HepG2 (cell line): ENCODE results near the gene MFN2. TPM values are rescaled to one million over a fixed set of nuclear protein-coding genes. Genes with fewer than 3 reads are reported as not detected.

Experiments
- ATAC-seq: fragments of 200-7000 bp; cut with Tn5 transposase; 3 replicates; pipeline ENCODE4 v1.9.1; 2020; ENCODE audit warnings: mild to moderate bottlenecking, moderate library complexity
- BruUV-seq: library from RNA; stranded (reverse); fragments of 400-500 nt; replicated peaks from 2 replicates; lab custom pipeline; 2021; lab: Mats Ljungman, UMichigan
- CTCF ChIA-PET: fragments of 300-600 bp; formaldehyde crosslinking; extraction: SDS; loops from one replicate; lab custom pipeline; 2021; ENCODE audit warnings: low total read pairs, inconsistent platforms, low intra/inter-chr PET ratio; lab: Yijun Ruan, JAX
- POLR2A ChIA-PET: fragments of 350-600 bp; sonication (Branson Sonifier 250); formaldehyde crosslinking; loops from one replicate; lab custom pipeline; 2020; ENCODE audit warnings: antibody characterized with exemption, inconsistent platforms; lab: Yijun Ruan, JAX
- DNase-seq: peaks from one replicate; pipeline ENCODE4 v3.0.0-alpha.2; 2015; ENCODE audit warnings: low spot score
- FAIRE-seq: peaks from 3 replicates; lab custom pipeline; 2011; peaks lifted over from hg19 to GRCh38; lab: Jason Lieb, UNC
- H2AFZ ChIP-seq: one replicate; pipeline ENCODE4 v1.6.1; 2011; ENCODE audit warnings: low read length, inconsistent platforms
- H3K27ac ChIP-seq: fragments of 300-600 bp; 3 replicates; pipeline ENCODE4 v1.8.0; 2011; ENCODE audit warnings: mixed run types, mild to moderate bottlenecking, mixed read lengths, low read length, inconsistent platforms; ENCODE audit not compliant: insufficient read depth; ENCODE audit errors: extremely low read length
- H3K27me3 ChIP-seq, 2 experiments: fragments of 200-600 bp in 1 of 2; 2 replicates in 1 of 2; 3 replicates in 1 of 2; pipeline versions ENCODE4 v1.6.0 to v1.8.0; 2011; ENCODE audit warnings: low read length in 2 of 2, mild to moderate bottlenecking in 2 of 2, moderate library complexity in 2 of 2, inconsistent platforms in 1 of 2; ENCODE audit not compliant: insufficient read depth in 2 of 2, control insufficient read depth in 1 of 2
- H3K36me3 ChIP-seq, 2 experiments: fragments of 200-600 bp in 1 of 2; replicated peaks in 1 of 2; 2 replicates in 1 of 2; 3 replicates in 1 of 2; pipeline versions ENCODE4 v1.5.1 to v1.8.0; 2011; ENCODE audit warnings: low read length in 2 of 2, inconsistent platforms in 1 of 2; ENCODE audit not compliant: insufficient read depth in 2 of 2, control insufficient read depth in 1 of 2
- H3K4me1 ChIP-seq: 2 replicates; pipeline ENCODE4 v1.5.1; 2012; ENCODE audit warnings: low read length, inconsistent platforms; ENCODE audit not compliant: insufficient read depth
- H3K4me2 ChIP-seq: 2 replicates; pipeline ENCODE4 v1.6.0; 2011; ENCODE audit warnings: low read depth, low read length, inconsistent platforms
- H3K4me3 ChIP-seq, 3 experiments: fragments of 200-600 bp in 1 of 3; sonication (generic), shearing (Covaris generic) in 1 of 3; replicated peaks in 1 of 3; 2 replicates each; pipeline ENCODE4 v1.5.1; 2011 to 2016; ENCODE audit warnings: low read length in 3 of 3, inconsistent platforms in 2 of 3, low read depth in 2 of 3, mild to moderate bottlenecking in 2 of 3, control low read depth in 1 of 3, mixed read lengths in 1 of 3; ENCODE audit not compliant: insufficient read depth in 1 of 3
- H3K79me2 ChIP-seq: one replicate; pipeline ENCODE4 v1.6.1; 2011; ENCODE audit warnings: low read length, inconsistent platforms; ENCODE audit not compliant: insufficient read depth
- H3K9ac ChIP-seq: 2 replicates; pipeline ENCODE4 v1.6.0; 2011; ENCODE audit warnings: mild to moderate bottlenecking, low read depth, low read length, inconsistent platforms; ENCODE audit not compliant: insufficient read depth
- H3K9me3 ChIP-seq: 2 replicates; pipeline ENCODE4 v1.5.1; 2012; ENCODE audit warnings: mild to moderate bottlenecking, low read length
- H4K20me1 ChIP-seq: 2 replicates; pipeline ENCODE4 v1.6.0; 2011; ENCODE audit warnings: inconsistent platforms, mild to moderate bottlenecking, low read length, moderate library complexity; ENCODE audit not compliant: insufficient read depth
- DPF2 ChIP-seq: sonication (generic); formaldehyde crosslinking; IDR thresholded peaks from 2 replicates; pipeline ENCODE4 v1.4.0; 2020; ENCODE audit warnings: mild to moderate bottlenecking, low read depth, missing genetic modification reagents, borderline replicate concordance
- GPN1 ChIP-seq: sonication (generic); formaldehyde crosslinking; IDR thresholded peaks from 2 replicates; pipeline ENCODE4 v1.5.1; 2020; ENCODE audit warnings: missing genetic modification reagents, borderline replicate concordance
- HNF4G ChIP-seq, 2 experiments: sonication (generic) in 1 of 2; formaldehyde crosslinking in 1 of 2; IDR thresholded peaks; 2 replicates each; pipeline versions ENCODE4 v1.4.0 to v1.6.1; 2011 to 2020; ENCODE audit warnings: borderline replicate concordance in 2 of 2, low read depth in 2 of 2, mild to moderate bottlenecking in 2 of 2, low read length in 1 of 2, missing genetic modification reagents in 1 of 2, moderate library complexity in 1 of 2
- HNRNPH1 ChIP-seq: fragments of 200-400 bp; formaldehyde crosslinking; optimal IDR thresholded peaks from 2 replicates; pipeline ENCODE3; 2017; ENCODE audit warnings: mild to moderate bottlenecking, low read depth, low read length
- KDM3A ChIP-seq: IDR thresholded peaks from 2 replicates; pipeline ENCODE4 v1.6.1; 2018; ENCODE audit warnings: low read depth, missing compliant biosample characterization
- MXD4 ChIP-seq: IDR thresholded peaks from 2 replicates; pipeline ENCODE4 v1.6.1; 2016; ENCODE audit warnings: mild to moderate bottlenecking, missing biosample characterization, missing genetic modification reagents
- NFATC3 ChIP-seq: sonication (generic); formaldehyde crosslinking; IDR thresholded peaks from 2 replicates; pipeline ENCODE4 v1.5.1; 2020; ENCODE audit warnings: mild to moderate bottlenecking, missing genetic modification reagents
- PHF21A ChIP-seq: sonication (generic); formaldehyde crosslinking; IDR thresholded peaks from 2 replicates; pipeline ENCODE4 v1.5.0; 2020; ENCODE audit warnings: mild to moderate bottlenecking, missing genetic modification reagents
- SP140L ChIP-seq: sonication (generic); formaldehyde crosslinking; IDR thresholded peaks from 2 replicates; pipeline ENCODE4 v1.4.0; 2020; ENCODE audit warnings: missing genetic modification reagents, borderline replicate concordance
- TFDP1 ChIP-seq: IDR thresholded peaks from 2 replicates; pipeline ENCODE4 v1.6.1; 2016; ENCODE audit warnings: missing compliant biosample characterization, missing genetic modification reagents, borderline replicate concordance
- ZFP1 ChIP-seq: IDR thresholded peaks from 2 replicates; pipeline ENCODE4 v1.6.1; 2016
- ZMYM3 ChIP-seq: sonication (generic); formaldehyde crosslinking; IDR thresholded peaks from 2 replicates; pipeline ENCODE4 v1.5.1; 2020; ENCODE audit warnings: mild to moderate bottlenecking, missing genetic modification reagents
- ZNF350 ChIP-seq: sonication (generic); formaldehyde crosslinking; IDR thresholded peaks from 2 replicates; pipeline ENCODE4 v1.4.0; 2020; ENCODE audit warnings: mild to moderate bottlenecking, low read depth, missing genetic modification reagents, borderline replicate concordance
- ZNF510 ChIP-seq: sonication (generic); formaldehyde crosslinking; IDR thresholded peaks from 2 replicates; pipeline ENCODE4 v1.4.0; 2020; ENCODE audit warnings: low read depth, mild to moderate bottlenecking, missing genetic modification reagents
- ZNF563 ChIP-seq: sonication (generic); formaldehyde crosslinking; IDR thresholded peaks from 2 replicates; pipeline ENCODE4 v1.8.0; 2022; ENCODE audit warnings: mild to moderate bottlenecking, moderate library complexity, missing genetic modification reagents
- WGBS: methylation state at CpG from one replicate; pipeline ENCODE4 v1.1.6; 2017; ENCODE audit warnings: low lambda C conversion rate; 5-methylcytosine and 5-hydroxymethylcytosine counted together
- in situ Hi-C: cut with HindIII; loops from 2 replicates; pipeline ENCODE4 v1.10.0; 2017; ENCODE audit warnings: low pct_unique_long_range_greater_than_20kb; ENCODE audit not compliant: extremely low pct_ligation_motif_present
- intact Hi-C: fragments of 100-400 bp; cut with micrococcal nuclease; formaldehyde crosslinking; loops from one replicate; pipeline ENCODE4 v1.10.0; 2022; ENCODE audit not compliant: unreplicated experiment
- polyA plus RNA-seq, 8 experiments: library from polyadenylated mRNA; depleted of rRNA in 3 of 8; stranded (reverse) in 7 of 8; unstranded in 1 of 8; fragments of >200 nt; fragmentation: Illumina TruSeq in 4 of 8; extraction: Trizol in 4 of 8; gene quantifications; 2 replicates each; pipeline versions ENCODE4 v1.2.1 to v1.2.3, GENCODE V29; 2011 to 2016; ENCODE audit warnings: low read depth in 4 of 8, missing spikeins in 1 of 8, mixed read lengths in 1 of 8; ENCODE audit not compliant: insufficient read depth in 1 of 8
- total RNA-seq, 5 experiments: library from RNA; depleted of rRNA; stranded (reverse); fragments of >200 nt; fragmentation: Illumina TruSeq; extraction: Trizol; gene quantifications; 2 replicates each; pipeline ENCODE4 v1.2.3, GENCODE V29; 2016; ENCODE audit warnings: low read depth in 1 of 5

MFN2 gene
- total and polyA plus RNA-seq, 2 of the 13 experiments (the other 11 are each of a cell fraction or from before 2014, with no cell fraction given) = 38.7 to 60.9 TPM

GRCh38 chr1:12010746-12011570 lies 30.7 kb downstream of the MFN2 start:
- Histone ChIP-seq H3K36me3 (peaks cover 31 to 53% of the 10 kb centered on the region in 2 experiments), H3K27ac (no peak overlapping the region), H4K20me1 (no peaks in the 10 kb centered on the region), H3K4me3 (no peak overlapping the region), H3K9me3 (no peaks in the 10 kb centered on the region), H3K9ac (no peak overlapping the region), H3K27me3 (no peaks in the 10 kb centered on the region), H3K4me1 (no peaks in the 10 kb centered on the region), H2AFZ (no peak overlapping the region), H3K4me2 (no peak overlapping the region), H3K79me2 (no peaks in the 10 kb centered on the region)
- DNase-seq = no peak
- TF ChIP-seq ZFP1 (CRISPR knock-in tag) = no peak
- no peak for TF ChIP-seq ZNF350 (CRISPR knock-in tag)
- no peak for TF ChIP-seq ZNF510 (CRISPR knock-in tag)
- TF ChIP-seq KDM3A (CRISPR knock-in tag) = no peak
- TF ChIP-seq HNRNPH1 = no peak
- no peak for TF ChIP-seq DPF2 (CRISPR knock-in tag)
- no peak for TF ChIP-seq MXD4 (CRISPR knock-in tag)
- no peak for TF ChIP-seq TFDP1 (CRISPR knock-in tag)
- no peak for TF ChIP-seq HNF4G (IDR thresholded peaks at IDR 0.05; ENCODE audit: borderline replicate concordance, low read depth, low read length)
- no peak for TF ChIP-seq HNF4G (CRISPR knock-in tag; IDR thresholded peaks at IDR 0.05; ENCODE audit: borderline replicate concordance, low read depth)
- TF ChIP-seq ZMYM3 = no peak
- TF ChIP-seq SP140L = no peak
- TF ChIP-seq GPN1 = no peak
- no peak for TF ChIP-seq ZNF563
- no peak for TF ChIP-seq NFATC3 (CRISPR knock-in tag)
- TF ChIP-seq PHF21A (CRISPR knock-in tag) = no peak
- 100% methylated on average over 6 of the region's 16 CpGs for WGBS
- POLR2A ChIA-PET = no interaction called here
- in situ Hi-C loops = no loop called here
- CTCF ChIA-PET = no interaction called here
- no peak for FAIRE-seq
- no peak for ATAC-seq
- BruUV-seq = no TSS peak
- intact Hi-C loops = no loop called here
